Heart left ventricle (tissue), 16 donors: ENCODE results near the gene NNAT. TPM values are rescaled to one million over a fixed set of nuclear protein-coding genes. Genes with fewer than 3 reads are reported as not detected.

Experiments
- ATAC-seq, 4 donors: fragments of 200-7000 bp; cut with Tn5 transposase; one replicate each; pipeline ENCODE4 v1.9.1; 2020 to 2022; ENCODE audit warnings: moderate library complexity in 4 of 4, mild to moderate bottlenecking in 3 of 4, moderate number of reproducible peaks in 1 of 4
- DNase-seq, 5 donors: peaks; one replicate each; pipeline ENCODE4 v3.0.0-alpha.2; 2020
- H3K27ac ChIP-seq, 12 donors: fragments of 200-600 bp; sonication (generic) in 4 of 12; one replicate each; pipeline versions ENCODE4 v1.5.0 to v1.8.0; 2016 to 2022; ENCODE audit warnings: mild to moderate bottlenecking in 2 of 12
- H3K27me3 ChIP-seq, 9 donors: fragments of 200-600 bp; sonication (generic) in 2 of 9; one replicate each; pipeline versions ENCODE4 v1.5.1 to v1.8.0; 2016 to 2022; ENCODE audit warnings: mild to moderate bottlenecking in 3 of 9
- H3K36me3 ChIP-seq, 9 donors: fragments of 200-600 bp; sonication (generic) in 2 of 9; one replicate each; pipeline versions ENCODE4 v1.5.0 to v1.8.0; 2018 to 2022; ENCODE audit warnings: mild to moderate bottlenecking in 2 of 9
- H3K4me1 ChIP-seq, 12 donors: fragments of 200-600 bp; sonication (generic) in 4 of 12; one replicate each; pipeline versions ENCODE4 v1.5.0 to v1.8.0; 2016 to 2022; ENCODE audit warnings: mild to moderate bottlenecking in 3 of 12
- H3K4me3 ChIP-seq, 12 donors: fragments of 200-600 bp; sonication (generic) in 4 of 12; one replicate each; pipeline versions ENCODE4 v1.5.0 to v1.8.0; 2017 to 2022; ENCODE audit warnings: mild to moderate bottlenecking in 9 of 12, moderate library complexity in 4 of 12
- H3K9me3 ChIP-seq, 12 donors: fragments of 200-600 bp; sonication (generic) in 4 of 12; one replicate each; pipeline versions ENCODE4 v1.5.0 to v1.8.0; 2016 to 2022; ENCODE audit warnings: mild to moderate bottlenecking in 1 of 12
- POLR2A ChIP-seq, 2 donors: fragments of 450-650 bp; IDR thresholded peaks; one replicate each; pipeline ENCODE4 v1.6.1; 2017; ENCODE audit warnings: antibody characterized with exemption in 2 of 2, mild to moderate bottlenecking in 2 of 2, moderate library complexity in 2 of 2
- WGBS, 4 donors: extraction: QIAGEN DNeasy Blood & Tissue Kit in 2 of 4; methylation state at CpG; one replicate each; pipeline versions ENCODE4 v1.1.5 to v1.1.7; 2013 to 2018; 5-methylcytosine and 5-hydroxymethylcytosine counted together
- intact Hi-C, 10 donors: fragments of 100-400 bp; cut with DNase I; formaldehyde crosslinking; loops; one replicate each; pipeline versions ENCODE4 v1.11.1 to v1.14.2; 2022
- polyA plus RNA-seq, 2 donors: library from polyadenylated mRNA; stranded (reverse); fragments of 200-250 nt; gene quantifications; one replicate each; pipeline ENCODE4 v1.2.3, GENCODE V29; 2013
- total RNA-seq, 9 donors: library from RNA; depleted of rRNA in 2 of 9; stranded (reverse); fragments of >200 nt in 2 of 9; fragmentation: NEBNext Ultra II Directional in 3 of 9; extraction: Animal tissue kit (Norgen Biotek cat#: 25700) in 3 of 9; gene quantifications; one replicate each; pipeline versions ENCODE4 v1.1.0 to v1.2.4, GENCODE V29; 2016 to 2023
- TF ChIP-seq, protein P1 (sequence below), 12 donors: fragments of 200-600 bp; sonication (generic) in 4 of 12; IDR thresholded peaks; one replicate each; pipeline versions ENCODE4 v1.5.0 to v1.8.0; 2018 to 2022; ENCODE audit warnings: antibody characterized with exemption in 12 of 12, mild to moderate bottlenecking in 5 of 12
- donor health status: ischemic (EF 13 %, LVEDD 7.1; RV severe dilation, severe dysfunction).
- donor health status: healthy with polysubstance abuse.
- donor health status: DM: no; HTN: yes; CAD: no.
- donor health status: DM: no; HTN: no; CAD: no.
- donor health status: ischemic (EF 25% LVEDD 6.9; RV normal size, moderate dysfunction).
- donor health status: ischemic (EF 25% LVEDD 5.7; RV mildly dilated, moderate dysfunction).
- donor health status: healthy.
- donor health status: DM: yes; HTN: yes; CAD: no.
- donor health status: ischemic (EF 35%, LVEDD 5.7; RV mildly dilated, moderate dysfunction).
- donor health status: nonischemic (EF 11% LVEDD 7.7; RV severe dilation, severe dysfunction).
- donor health status: DM: yes; HTN: yes; CAD: no.
- donor health status: PGD.
- donor health status: ischemic (EF 29% LVEDD 5.4; RV normal size, mild dysfunction).
- donor health status: nonischemic (EF 23%, LVEDD 6.1; RV moderate dilation, normal function).

The NNAT gene
- total and polyA plus RNA-seq, 11 donors: 0.23 to 4.6 (median 0.57) TPM; not detected in 5

- H3K36me3 ChIP-seq: peaks cover 0 to 56% (median 32%) of the 10 kb centered on the region in 9 donors
- ATAC-seq (peak; percentile 62 to 76 (median 72)), DNase-seq (peak in 4 of 5 donors; percentile 36 to 76 (median 59))
- WGBS, 4 donors: 51 to 66% (median 54%) methylated on average over 21 to 30 of the region's 30 CpGs
- H3K27me3 ChIP-seq: no peaks in the 10 kb centered on the region
- intact Hi-C loops: no loop called here
- H3K4me1 ChIP-seq: peaks cover 0 to 90% (median 51%) of the 10 kb centered on the region in 12 donors
- TF ChIP-seq POLR2A (IDR thresholded peaks at IDR 0.05): no peak
- TF ChIP-seq, protein P1, sequence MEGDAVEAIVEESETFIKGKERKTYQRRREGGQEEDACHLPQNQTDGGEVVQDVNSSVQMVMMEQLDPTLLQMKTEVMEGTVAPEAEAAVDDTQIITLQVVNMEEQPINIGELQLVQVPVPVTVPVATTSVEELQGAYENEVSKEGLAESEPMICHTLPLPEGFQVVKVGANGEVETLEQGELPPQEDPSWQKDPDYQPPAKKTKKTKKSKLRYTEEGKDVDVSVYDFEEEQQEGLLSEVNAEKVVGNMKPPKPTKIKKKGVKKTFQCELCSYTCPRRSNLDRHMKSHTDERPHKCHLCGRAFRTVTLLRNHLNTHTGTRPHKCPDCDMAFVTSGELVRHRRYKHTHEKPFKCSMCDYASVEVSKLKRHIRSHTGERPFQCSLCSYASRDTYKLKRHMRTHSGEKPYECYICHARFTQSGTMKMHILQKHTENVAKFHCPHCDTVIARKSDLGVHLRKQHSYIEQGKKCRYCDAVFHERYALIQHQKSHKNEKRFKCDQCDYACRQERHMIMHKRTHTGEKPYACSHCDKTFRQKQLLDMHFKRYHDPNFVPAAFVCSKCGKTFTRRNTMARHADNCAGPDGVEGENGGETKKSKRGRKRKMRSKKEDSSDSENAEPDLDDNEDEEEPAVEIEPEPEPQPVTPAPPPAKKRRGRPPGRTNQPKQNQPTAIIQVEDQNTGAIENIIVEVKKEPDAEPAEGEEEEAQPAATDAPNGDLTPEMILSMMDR (IDR thresholded peaks at IDR 0.05): no peak
- H3K9me3 ChIP-seq: no peaks in the 10 kb centered on the region
- peak overlapping the region in 11 of 12 donors; percentile 6 to 82 (median 61) for H3K27ac ChIP-seq
- H3K4me3 ChIP-seq: peak overlapping the region in 1 of 12 donors; percentile 7
These were observed 2.2 kb upstream of the NNAT start for GRCh38 chr20:37518606-37519507.

DNA sequence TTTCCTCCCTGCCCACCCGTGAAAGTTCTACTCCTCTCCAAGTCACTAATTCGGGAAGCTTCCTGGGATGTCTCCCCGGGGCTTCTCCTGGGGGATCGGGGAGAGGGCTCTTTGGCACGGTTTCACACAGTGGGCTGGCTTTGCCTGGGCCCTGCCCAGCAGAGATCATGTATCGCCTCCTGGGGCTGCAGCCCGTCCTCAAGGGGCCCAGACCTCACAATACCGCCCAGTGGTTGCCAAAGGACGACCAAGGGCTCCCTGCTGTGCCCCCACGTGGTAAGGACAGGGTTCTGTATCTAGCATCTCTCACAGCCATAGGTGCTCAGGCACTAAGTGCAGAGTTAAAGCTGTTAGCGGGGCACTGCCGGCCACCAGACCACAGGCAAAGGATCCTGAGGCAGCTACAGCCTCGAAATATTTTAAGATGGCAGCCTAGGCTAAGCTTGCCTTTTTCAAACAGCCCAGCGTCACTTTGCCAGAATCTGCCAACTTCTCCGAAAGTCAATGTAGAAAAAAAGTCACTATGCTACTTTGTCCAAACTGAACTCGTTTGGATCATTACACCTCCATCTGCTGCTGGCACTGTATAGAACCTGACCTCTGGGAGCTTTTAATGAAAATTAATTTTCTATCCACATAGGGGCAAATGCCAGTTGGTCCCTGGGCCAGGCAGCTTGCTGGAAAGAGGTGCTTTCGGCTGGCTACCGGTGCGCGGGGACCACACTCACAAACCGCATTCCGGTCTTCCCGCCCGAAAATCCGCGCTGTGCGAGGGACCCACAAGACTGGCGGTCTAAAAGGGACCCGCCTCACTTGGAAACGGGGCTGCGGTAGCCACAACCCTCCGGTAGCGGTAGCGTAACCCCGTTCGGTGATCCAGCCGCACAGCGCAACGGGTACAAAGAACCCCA lies 1.3 kb upstream of the NNAT start:
- 71 to 74% (median 73%) methylated on average over 38 to 39 of the region's 39 CpGs for WGBS, 4 donors
- Histone ChIP-seq H3K9me3 (no peaks in the 10 kb centered on the region), H3K36me3 (peaks cover 0 to 47% (median 23%) of the 10 kb centered on the region in 9 donors), H3K27me3 (no peaks in the 10 kb centered on the region), H3K27ac (peak overlapping the region in 11 of 12 donors; percentile 6 to 82 (median 61)), H3K4me3 (peak overlapping the region in 1 of 12 donors; percentile 7), H3K4me1 (peaks cover 0 to 94% (median 59%) of the 10 kb centered on the region in 12 donors)
- intact Hi-C loops: loop anchor here in 1 of 10 donors (10.0 kb wide), 1 partner anchor 115 kb away; no protein-coding TSS in a partner anchor
- DNase-seq (peak in 1 of 5 donors; percentile 35), ATAC-seq (peak; percentile 30 to 52 (median 42))
- TF ChIP-seq, protein P1 (IDR thresholded peaks at IDR 0.05): no peak
- no peak for TF ChIP-seq POLR2A (IDR thresholded peaks at IDR 0.05)

DNA sequence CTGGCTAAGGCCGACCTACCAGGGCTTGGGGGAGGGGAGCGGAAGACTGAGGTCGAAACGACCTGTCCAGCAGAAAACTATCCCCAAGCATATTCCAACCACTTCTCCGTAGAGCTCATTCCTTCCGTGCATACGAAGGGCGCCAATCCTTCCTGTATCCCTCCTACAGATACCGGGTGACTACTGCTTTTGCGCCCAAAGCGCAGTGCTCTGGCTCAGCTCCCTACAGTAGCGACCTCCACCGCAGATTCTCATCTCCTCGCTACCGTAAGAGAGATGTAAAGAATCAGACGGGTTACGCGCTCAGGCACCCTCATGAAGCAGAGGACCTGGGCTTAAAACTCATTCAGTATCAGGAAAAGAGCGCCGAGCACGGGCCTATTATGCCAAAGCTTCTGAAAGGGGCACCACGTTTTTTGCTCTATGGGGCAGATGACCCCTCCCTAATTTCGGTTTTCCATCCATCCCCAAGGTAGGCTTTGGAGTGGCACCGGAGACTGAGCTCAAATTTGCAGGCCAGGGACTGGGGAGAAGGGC lies 563 bp upstream of the NNAT start:
- no peaks in the 10 kb centered on the region for H3K9me3 ChIP-seq
- peak overlapping the region in 1 of 12 donors; percentile 82 for H3K27ac ChIP-seq
- intact Hi-C loops: loop anchor here in 1 of 10 donors (10.0 kb wide), 1 partner anchor 116 kb away; no protein-coding TSS in a partner anchor
- no peaks in the 10 kb centered on the region for H3K27me3 ChIP-seq
- TF ChIP-seq, protein P1 (IDR thresholded peaks at IDR 0.05): no peak
- TF ChIP-seq POLR2A (IDR thresholded peaks at IDR 0.05): no peak
- no peak overlapping the region for H3K4me3 ChIP-seq
- peaks cover 0 to 39% (median 19%) of the 10 kb centered on the region in 9 donors for H3K36me3 ChIP-seq
- peaks cover 0 to 96% (median 67%) of the 10 kb centered on the region in 12 donors for H3K4me1 ChIP-seq
- WGBS, 4 donors: 83 to 89% (median 89%) methylated on average over 24 of the region's 24 CpGs
- DNase-seq: no peak
- ATAC-seq: no peak
